Small intestine (tissue), 7 donors: Measurements from ENCODE around the gene YKT6. TPM values are rescaled to one million over a fixed set of nuclear protein-coding genes. Genes with fewer than 3 reads are reported as not detected.

Experiments used
- DNase-seq, 2 donors: peaks; one replicate each; pipeline versions ENCODE4 v3.0.0 to v3.0.0-alpha.2; 2013
- FAIRE-seq: peaks from 2 replicates; lab custom pipeline; 2012; peaks lifted over from hg19 to GRCh38; lab: Jason Lieb, UNC
- H3K27ac ChIP-seq, 3 donors: one replicate each; pipeline ENCODE4 v1.5.1; 2013; ENCODE audit warnings: low read length in 2 of 3, mild to moderate bottlenecking in 2 of 3, control low read depth in 1 of 3, inconsistent platforms in 1 of 3, low read depth in 1 of 3, moderate library complexity in 1 of 3
- H3K27me3 ChIP-seq, 3 donors: one replicate each; pipeline ENCODE4 v1.6.1; 2013; ENCODE audit warnings: low read length in 3 of 3, inconsistent platforms in 1 of 3; ENCODE audit not compliant: control insufficient read depth in 3 of 3, insufficient read depth in 3 of 3
- H3K36me3 ChIP-seq, 3 donors: one replicate each; pipeline ENCODE4 v1.6.1; 2013; ENCODE audit warnings: low read length in 3 of 3, inconsistent platforms in 1 of 3, low read depth in 1 of 3, mild to moderate bottlenecking in 1 of 3, moderate library complexity in 1 of 3; ENCODE audit not compliant: control insufficient read depth in 3 of 3, insufficient read depth in 2 of 3
- H3K4me1 ChIP-seq, 3 donors: one replicate each; pipeline ENCODE4 v1.6.1; 2013; ENCODE audit warnings: low read length in 2 of 3, inconsistent platforms in 1 of 3, low read depth in 1 of 3, mild to moderate bottlenecking in 1 of 3, moderate library complexity in 1 of 3; ENCODE audit not compliant: control insufficient read depth in 3 of 3, insufficient read depth in 2 of 3
- H3K4me3 ChIP-seq, 3 donors: one replicate each; pipeline ENCODE4 v1.5.1; 2013; ENCODE audit warnings: low read length in 3 of 3, control low read depth in 1 of 3, inconsistent platforms in 1 of 3, low read depth in 1 of 3, mild to moderate bottlenecking in 1 of 3, moderate library complexity in 1 of 3
- H3K9me3 ChIP-seq, 2 donors: one replicate each; pipeline ENCODE4 v1.6.1; 2013; ENCODE audit warnings: low read depth in 1 of 2, low read length in 1 of 2; ENCODE audit not compliant: control insufficient read depth in 2 of 2, insufficient read depth in 1 of 2
- WGBS, 3 donors: extraction: QIAGEN DNeasy Blood & Tissue Kit; methylation state at CpG; one replicate each; pipeline ENCODE4 v1.1.7; 2013; 5-methylcytosine and 5-hydroxymethylcytosine counted together
- polyA plus RNA-seq, 4 donors: library from polyadenylated mRNA; stranded (reverse) in 3 of 4; unstranded in 1 of 4; fragments of 200-250 nt in 3 of 4; fragments of 120-200 nt in 1 of 4; gene quantifications; one replicate each; pipeline versions ENCODE4 v1.2.1 to v1.2.3, GENCODE V29; 2013
- donor health status: healthy with polysubstance abuse.
- donor health status: control.
- donor health status: control.
- donor health status: Bipolar disorder and iron deficiency.
- donor health status: healthy.

Gene YKT6
- polyA plus RNA-seq, 4 donors = 57.7 to 73.7 (median 64.2) TPM

GRCh38 chr7:44262031-44262430 lies 61.3 kb downstream of the YKT6 start:
- no peaks in the 10 kb centered on the region for H3K9me3 ChIP-seq
- FAIRE-seq (no peak), DNase-seq (no peak)
- H3K27ac ChIP-seq = no peak overlapping the region
- no peaks in the 10 kb centered on the region for H3K36me3 ChIP-seq
- no peaks in the 10 kb centered on the region for H3K4me1 ChIP-seq
- H3K27me3 ChIP-seq = peaks cover 0 to 9% (median 0%) of the 10 kb centered on the region in 3 donors
- no peak overlapping the region for H3K4me3 ChIP-seq
- 92 to 97% (median 93%) methylated on average over 9 of the region's 9 CpGs for WGBS, 3 donors

GRCh38 chr7:44263326-44264082 lies 62.7 kb downstream of the YKT6 start:
- no peak for DNase-seq
- H3K36me3 ChIP-seq = no peaks in the 10 kb centered on the region
- H3K9me3 ChIP-seq = no peaks in the 10 kb centered on the region
- peaks cover 0 to 16% (median 0%) of the 10 kb centered on the region in 3 donors for H3K27me3 ChIP-seq
- H3K4me1 ChIP-seq = no peaks in the 10 kb centered on the region
- no peak for FAIRE-seq
- no peak overlapping the region for H3K4me3 ChIP-seq
- no peak overlapping the region for H3K27ac ChIP-seq
- WGBS, 3 donors = 53 to 69% (median 62%) methylated on average over 19 to 20 of the region's 20 CpGs

Other genes with a start within 250 kb of the YKT6 start
- under 1 TPM in 1 of 4 donors, not detected in 3; 0.80 TPM for gene SPDYE1, start 203.1 kb upstream of the YKT6 start, polyA plus RNA-seq
- 10 to 100 TPM; 64.7 to 97.5 (median 67.9) TPM for gene DBNL, start 156.3 kb upstream of the YKT6 start, polyA plus RNA-seq
- 1 to 10 TPM in 3 of 4 donors, under 1 TPM in 1; 1.00 to 5.7 (median 2.1) TPM for gene PGAM2, start 135.4 kb upstream of the YKT6 start, polyA plus RNA-seq
- 10 to 100 TPM; 13.8 to 21.9 (median 18.4) TPM for gene POLM, start 118.4 kb upstream of the YKT6 start, polyA plus RNA-seq
- gene AEBP1, start 96.6 kb upstream of the YKT6 start, polyA plus RNA-seq = 10 to 100 TPM in 2 of 4 donors, 1 to 10 TPM in 2; 1.3 to 34.8 (median 6.8) TPM
- gene POLD2, start 77.4 kb upstream of the YKT6 start, polyA plus RNA-seq = 10 to 100 TPM; 13.6 to 82.4 (median 42.4) TPM
- 10 to 100 TPM in 1 of 4 donors, under 1 TPM in 2, not detected in 1; 0.21 to 13.5 (median 0.36) TPM for gene MYL7, start 59.6 kb upstream of the YKT6 start, polyA plus RNA-seq
- 1 to 10 TPM in 1 of 4 donors, under 1 TPM in 1, not detected in 2; 0.85 to 1.1 TPM for gene GCK, start 11.5 kb upstream of the YKT6 start, polyA plus RNA-seq
- gene CAMK2B, start 124.6 kb downstream of the YKT6 start, polyA plus RNA-seq = 1 to 10 TPM; 1.3 to 1.8 (median 1.5) TPM